SK-N-SH treated with all-trans-retinoic acid at 6 μM for 48 hours (cell line): ENCODE measurements around the gene SMAP2.

Experiments used
- ATAC-seq: fragments of 200-7000 bp; cut with Tn5 transposase; 3 replicates; pipeline ENCODE4 v1.9.1; 2020; ENCODE audit warnings: mild to moderate bottlenecking, moderate library complexity
- ARNTL ChIP-seq: fragments of 450-650 bp; formaldehyde crosslinking; IDR thresholded peaks from 2 replicates; pipeline ENCODE4 v1.5.0; 2020; ENCODE audit warnings: low read depth, mild to moderate bottlenecking, moderate library complexity, borderline replicate concordance
- BACH2 ChIP-seq: fragments of 250-450 bp; sonication (Bioruptor Pico); IDR thresholded peaks from 2 replicates; pipeline ENCODE4 v1.9.0; 2021; ENCODE audit warnings: mild to moderate bottlenecking, borderline replicate concordance
- CREB5 ChIP-seq: fragments of 250-450 bp; sonication (Bioruptor Pico); IDR thresholded peaks from 2 replicates; pipeline ENCODE4 v1.5.1; 2020; ENCODE audit warnings: low read depth, mild to moderate bottlenecking, moderate library complexity
- CSDC2 ChIP-seq: fragments of 250-450 bp; sonication (Bioruptor Pico); IDR thresholded peaks from 2 replicates; pipeline ENCODE4 v1.5.0; 2020; ENCODE audit warnings: mild to moderate bottlenecking, moderate library complexity
- CSRNP3 ChIP-seq: fragments of 250-450 bp; sonication (Bioruptor Pico); IDR thresholded peaks from 2 replicates; pipeline ENCODE4 v1.5.1; 2021; ENCODE audit warnings: mild to moderate bottlenecking, moderate library complexity
- ESRRG ChIP-seq: fragments of 250-450 bp; sonication (Bioruptor Pico); IDR thresholded peaks from 2 replicates; pipeline ENCODE4 v1.6.1; 2021; ENCODE audit warnings: mild to moderate bottlenecking
- GLIS3 ChIP-seq: fragments of 250-450 bp; sonication (Bioruptor Pico); IDR thresholded peaks from 2 replicates; pipeline ENCODE4 v1.5.0; 2020; ENCODE audit warnings: mild to moderate bottlenecking, moderate library complexity
- ISL1 ChIP-seq: fragments of 250-450 bp; sonication (Bioruptor Pico); IDR thresholded peaks from 2 replicates; pipeline ENCODE4 v2.1.2; 2022; ENCODE audit warnings: mild to moderate bottlenecking, moderate library complexity
- OSR1 ChIP-seq: fragments of 250-450 bp; sonication (Bioruptor Pico); IDR thresholded peaks from 2 replicates; pipeline ENCODE4 v1.8.0; 2022; ENCODE audit warnings: moderate library complexity, mild to moderate bottlenecking, inconsistent platforms
- PATZ1 ChIP-seq: fragments of 250-450 bp; sonication (Bioruptor Pico); IDR thresholded peaks from 2 replicates; pipeline ENCODE4 v1.8.0; 2020; ENCODE audit warnings: mild to moderate bottlenecking, moderate library complexity, borderline replicate concordance
- POU6F1 ChIP-seq: fragments of 250-450 bp; sonication (Bioruptor Pico); IDR thresholded peaks from 2 replicates; pipeline ENCODE4 v1.8.0; 2021; ENCODE audit warnings: low read depth, mild to moderate bottlenecking, moderate library complexity, borderline replicate concordance
- RARB ChIP-seq: fragments of 250-450 bp; sonication (Bioruptor Pico); IDR thresholded peaks from 2 replicates; pipeline ENCODE4 v1.8.0; 2021; ENCODE audit warnings: mild to moderate bottlenecking, moderate library complexity
- SNAI2 ChIP-seq: fragments of 250-450 bp; sonication (Bioruptor Pico); IDR thresholded peaks from 2 replicates; pipeline ENCODE4 v1.5.0; 2020; ENCODE audit warnings: mild to moderate bottlenecking, moderate library complexity
- TCF4 ChIP-seq: fragments of 250-450 bp; sonication (Bioruptor Pico); IDR thresholded peaks from 2 replicates; pipeline ENCODE4 v1.8.0; 2021; ENCODE audit warnings: mild to moderate bottlenecking, moderate library complexity, borderline replicate concordance
- TOX ChIP-seq: fragments of 250-450 bp; sonication (Bioruptor Pico); IDR thresholded peaks from 2 replicates; pipeline ENCODE4 v1.8.0; 2021; ENCODE audit warnings: mild to moderate bottlenecking, moderate library complexity, borderline replicate concordance
- ZC3H10 ChIP-seq: fragments of 250-450 bp; sonication (Bioruptor Pico); IDR thresholded peaks from 2 replicates; pipeline ENCODE4 v1.5.1; 2021; ENCODE audit warnings: mild to moderate bottlenecking, moderate library complexity
- ZFP3 ChIP-seq: fragments of 250-450 bp; sonication (Bioruptor Pico); IDR thresholded peaks from 2 replicates; pipeline ENCODE4 v1.5.0; 2020; ENCODE audit warnings: mild to moderate bottlenecking, moderate library complexity
- ZFP30 ChIP-seq: fragments of 450-650 bp; formaldehyde crosslinking; IDR thresholded peaks from 2 replicates; pipeline ENCODE4 v1.5.0; 2022; ENCODE audit warnings: mild to moderate bottlenecking, moderate library complexity
- ZNF565 ChIP-seq: fragments of 450-650 bp; formaldehyde crosslinking; conservative IDR thresholded peaks from 2 replicates; pipeline ENCODE4 v1.5.0; 2020; ENCODE audit warnings: low read depth, mild to moderate bottlenecking, moderate library complexity
- ZNF70 ChIP-seq: fragments of 450-650 bp; formaldehyde crosslinking; IDR thresholded peaks from 2 replicates; pipeline ENCODE4 v1.5.0; 2020; ENCODE audit warnings: mild to moderate bottlenecking, moderate library complexity
- ZNF8 ChIP-seq: fragments of 450-650 bp; formaldehyde crosslinking; IDR thresholded peaks from 2 replicates; pipeline ENCODE4 v1.5.0; 2020; ENCODE audit warnings: mild to moderate bottlenecking, moderate library complexity

SMAP2 gene

GRCh38 chr1:40389322-40389803 lies 15.8 kb downstream of the SMAP2 start:
- no peak for ATAC-seq
- TF ChIP-seq ZNF70 (CRISPR knock-in tag): no peak

DNA sequence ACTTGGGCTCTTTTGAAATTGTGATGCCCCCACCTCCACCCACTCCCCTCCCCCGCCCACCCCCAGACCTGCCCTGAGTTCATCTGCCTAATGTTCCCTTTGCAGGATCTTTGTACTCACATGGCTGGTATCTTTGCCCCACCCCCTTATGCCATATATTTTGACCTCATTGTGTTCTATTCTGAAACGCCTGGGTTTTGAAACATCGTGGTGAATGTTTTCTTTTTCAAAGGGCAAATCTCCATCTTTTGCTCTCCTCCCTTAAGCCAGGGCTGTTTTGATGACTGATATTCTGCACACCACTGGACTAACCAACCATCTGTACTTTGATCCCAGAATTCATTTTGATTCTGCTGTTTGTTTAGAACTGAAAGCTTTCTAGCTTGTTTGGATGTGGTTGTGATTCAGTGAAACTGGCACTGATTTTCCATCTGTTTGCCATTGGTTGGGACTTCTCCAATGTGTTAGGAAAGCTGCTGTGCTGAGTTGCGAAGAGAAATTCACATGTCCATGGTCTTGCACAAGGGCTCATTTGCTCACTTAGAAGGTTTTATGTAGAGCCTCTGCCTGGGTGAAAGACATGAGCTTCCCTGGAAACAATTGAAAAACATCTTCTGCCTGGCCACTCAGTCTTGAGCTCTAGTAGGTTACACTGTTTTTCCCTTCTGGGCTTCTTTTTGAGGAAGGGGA lies 16.5 kb downstream of the SMAP2 start:
- no peak for ATAC-seq
- no peak for TF ChIP-seq ISL1 (CRISPR knock-in tag)
- TF ChIP-seq, all 23 proteins: peak for 0

DNA sequence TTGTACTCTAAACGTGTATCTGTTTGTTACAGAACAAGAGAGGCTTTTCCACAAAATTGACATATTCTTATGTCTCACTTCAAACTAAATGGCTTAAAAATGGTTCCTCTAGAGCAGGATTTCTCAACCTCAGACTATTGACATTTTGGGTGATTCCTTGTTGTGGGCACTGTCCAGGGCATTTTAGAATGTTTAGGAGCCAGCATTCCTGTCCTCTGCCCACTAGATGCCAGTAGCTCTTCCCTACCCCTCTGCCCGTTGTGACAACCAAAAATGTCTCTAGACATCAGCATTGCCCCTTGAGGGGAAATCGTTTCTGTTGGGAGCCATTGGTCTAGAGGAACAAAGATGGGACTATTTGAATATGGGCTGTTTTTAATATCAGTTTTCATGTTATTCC lies 17.3 kb downstream of the SMAP2 start:
- no peak for ATAC-seq
- TF ChIP-seq TCF4 (CRISPR knock-in tag) (no peak), ZNF8 (no peak), ARNTL (no peak), ESRRG (no peak), ISL1 (CRISPR knock-in tag) (no peak), CSRNP3 (no peak), PATZ1 (no peak), TOX (CRISPR knock-in tag) (no peak), BACH2 (CRISPR knock-in tag) (no peak), OSR1 (CRISPR knock-in tag) (no peak), SNAI2 (no peak), ZC3H10 (CRISPR knock-in tag) (no peak), CREB5 (CRISPR knock-in tag) (no peak), ZFP3 (CRISPR knock-in tag) (no peak), ZNF565 (CRISPR knock-in tag) (no peak), GLIS3 (CRISPR knock-in tag) (no peak), POU6F1 (CRISPR knock-in tag) (no peak)

DNA sequence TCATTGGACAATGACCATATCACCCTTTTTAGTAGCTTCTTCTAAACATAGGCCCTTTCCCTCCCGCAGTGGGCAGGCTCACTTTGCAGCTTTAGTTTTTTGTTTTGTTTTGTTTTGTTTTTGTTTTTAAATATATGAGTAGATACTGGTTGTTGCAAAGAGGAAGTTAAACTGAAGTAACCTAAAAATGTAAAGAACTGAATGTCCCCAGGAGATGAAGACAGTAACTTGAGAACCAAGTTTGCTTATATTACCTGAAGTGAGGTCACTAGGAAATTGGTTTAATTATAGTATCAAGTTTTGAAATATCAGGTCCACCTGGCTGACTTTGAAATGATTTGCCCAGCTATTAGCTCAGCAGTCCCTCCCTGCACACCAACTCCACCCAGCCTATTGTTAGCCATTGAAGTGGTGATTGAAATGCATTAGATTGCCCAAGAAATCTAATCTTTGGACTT lies 18.2 kb downstream of the SMAP2 start:
- peak; percentile 61 for ATAC-seq

More for the DNA sequence above, 18.2 kb downstream of the SMAP2 start:
- no peak for TF ChIP-seq ISL1 (CRISPR knock-in tag)
- TF ChIP-seq CSDC2 (CRISPR knock-in tag): no peak
- TF ChIP-seq ZFP30 (CRISPR knock-in tag): no peak
- no peak for TF ChIP-seq PATZ1
- TF ChIP-seq ZC3H10 (CRISPR knock-in tag): no peak
- no peak for TF ChIP-seq TOX (CRISPR knock-in tag)
- no peak for TF ChIP-seq ZNF70 (CRISPR knock-in tag)
- TF ChIP-seq POU6F1 (CRISPR knock-in tag): no peak
- TF ChIP-seq ARNTL: no peak
- TF ChIP-seq ZFP3 (CRISPR knock-in tag): no peak
- TF ChIP-seq SNAI2: no peak
- no peak for TF ChIP-seq GLIS3 (CRISPR knock-in tag)
- TF ChIP-seq TCF4 (CRISPR knock-in tag): no peak
- TF ChIP-seq ZNF8: no peak
- TF ChIP-seq RARB (CRISPR knock-in tag): no peak
